GM12878 (cell line): ENCODE data around the gene KCNB1. TPM values are rescaled to one million over a fixed set of nuclear protein-coding genes. Genes with fewer than 3 reads are reported as not detected.

ENCODE experiments used
- ATAC-seq: fragments of 200-7000 bp; cut with Tn5 transposase; 3 replicates; pipeline ENCODE4 v1.9.1; 2020; ENCODE audit warnings: mild to moderate bottlenecking, moderate library complexity
- BruUV-seq: library from RNA; stranded (reverse); fragments of 400-500 nt; replicated peaks from 2 replicates; lab custom pipeline; 2021; lab: Mats Ljungman, UMichigan
- CTCF ChIA-PET: fragments of 300-600 bp; sonication (Branson Sonifier 250); formaldehyde crosslinking; extraction: SDS; loops from one replicate; lab custom pipeline; 2021; ENCODE audit warnings: inconsistent platforms; lab: Yijun Ruan, JAX
- POLR2A ChIA-PET: fragments of 350-600 bp; formaldehyde crosslinking; extraction: SDS; loops from one replicate; lab custom pipeline; 2021; ENCODE audit warnings: inconsistent platforms; lab: Charles Lee
- RAD21 ChIA-PET: fragments of 300-600 bp; sonication (Branson Sonifier 250); formaldehyde crosslinking; loops from one replicate; lab custom pipeline; 2023; ENCODE audit warnings: antibody characterized with exemption; ENCODE audit not compliant: unreplicated experiment; lab: Charles Lee
- SMC1A ChIA-PET: fragments of 300-600 bp; sonication (Branson Sonifier 250); formaldehyde crosslinking; loops from one replicate; lab custom pipeline; 2023; ENCODE audit not compliant: unreplicated experiment, uncharacterized antibody; lab: Charles Lee
- DNase-seq: peaks from one replicate; pipeline ENCODE4 v3.0.0-alpha.2; 2011; ENCODE audit warnings: low read depth, low spot score
- FAIRE-seq: peaks from 3 replicates; lab custom pipeline; 2011; peaks lifted over from hg19 to GRCh38; lab: Jason Lieb, UNC
- H2AFZ ChIP-seq: 2 replicates; pipeline ENCODE4 v1.6.0; 2011; ENCODE audit warnings: low read depth, low read length, control low read depth; ENCODE audit not compliant: control insufficient read depth
- H3K27ac ChIP-seq: 2 replicates; pipeline ENCODE4 v1.5.1; 2011; ENCODE audit warnings: control low read depth; ENCODE audit not compliant: control insufficient read depth, insufficient read depth
- H3K27me3 ChIP-seq, 2 experiments: replicated peaks in 1 of 2; 2 replicates each; pipeline versions ENCODE4 v1.6.0 to v1.6.1; 2011; ENCODE audit warnings: low read length in 1 of 2; ENCODE audit not compliant: control insufficient read depth in 2 of 2, insufficient read depth in 2 of 2
- H3K36me3 ChIP-seq, 2 experiments: 2 replicates each; pipeline ENCODE4 v1.5.1; 2011; ENCODE audit warnings: low read length in 1 of 2; ENCODE audit not compliant: control insufficient read depth in 2 of 2, insufficient read depth in 2 of 2
- H3K4me1 ChIP-seq: 2 replicates; pipeline ENCODE4 v1.6.1; 2011; ENCODE audit warnings: mild to moderate bottlenecking, low read length, moderate library complexity, mixed read lengths; ENCODE audit not compliant: control insufficient read depth, insufficient read depth
- H3K4me2 ChIP-seq: 2 replicates; pipeline ENCODE4 v1.6.0; 2011; ENCODE audit warnings: control low read depth; ENCODE audit not compliant: control insufficient read depth, insufficient read depth
- H3K4me3 ChIP-seq: fragments of 200-600 bp; sonication (generic); 2 replicates; pipeline ENCODE4 v1.5.1; 2016
- H3K79me2 ChIP-seq: 2 replicates; pipeline ENCODE4 v1.6.0; 2011; ENCODE audit warnings: low read length; ENCODE audit not compliant: control insufficient read depth, insufficient read depth
- H3K9ac ChIP-seq: 2 replicates; pipeline ENCODE4 v1.8.0; 2011; ENCODE audit warnings: low read length, control low read depth, mixed read lengths; ENCODE audit not compliant: control insufficient read depth, insufficient read depth
- H3K9me3 ChIP-seq: replicated peaks from 3 replicates; pipeline ENCODE4 v1.5.1; 2011; ENCODE audit warnings: mild to moderate bottlenecking, low read length; ENCODE audit not compliant: control insufficient read depth, insufficient read depth
- H4K20me1 ChIP-seq: 2 replicates; pipeline ENCODE4 v1.6.0; 2011; ENCODE audit not compliant: control insufficient read depth, insufficient read depth
- ATF3 ChIP-seq: IDR thresholded peaks from 2 replicates; pipeline ENCODE4 v1.6.1; 2011; ENCODE audit warnings: low read depth, mild to moderate bottlenecking, low read length, moderate library complexity, borderline replicate concordance; ENCODE audit errors: extremely low read depth
- CHD1 ChIP-seq: IDR thresholded peaks from 2 replicates; pipeline ENCODE4 v1.6.1; 2012; ENCODE audit warnings: low read depth, low read length, improper control_type of control experiment
- FOS ChIP-seq: IDR thresholded peaks from 3 replicates; pipeline ENCODE4 v1.6.1; 2011; ENCODE audit warnings: borderline replicate concordance; ENCODE audit not compliant: insufficient read length; ENCODE audit errors: extremely low read depth
- GATAD2B ChIP-seq: fragments of 450-650 bp; conservative IDR thresholded peaks from 2 replicates; pipeline ENCODE4 v1.6.1; 2017; ENCODE audit warnings: low read depth, mild to moderate bottlenecking, moderate library complexity
- KDM1A ChIP-seq: fragments of 200-600 bp; sonication (generic); IDR thresholded peaks from 2 replicates; pipeline ENCODE4 v1.6.1; 2016; ENCODE audit warnings: borderline replicate concordance
- MEF2B ChIP-seq: fragments of 450-650 bp; IDR thresholded peaks from 2 replicates; pipeline ENCODE4 v1.6.1; 2018; ENCODE audit warnings: mild to moderate bottlenecking, moderate library complexity; ENCODE audit not compliant: partially characterized antibody, poor library complexity, severe bottlenecking
- NFXL1 ChIP-seq: fragments of 450-650 bp; IDR thresholded peaks from 2 replicates; pipeline ENCODE4 v1.6.1; 2017; ENCODE audit warnings: antibody characterized with exemption, mild to moderate bottlenecking, borderline replicate concordance
- SMAD1 ChIP-seq: fragments of 450-650 bp; IDR thresholded peaks from 2 replicates; pipeline ENCODE4 v1.6.1; 2018; ENCODE audit warnings: mild to moderate bottlenecking, low read depth; ENCODE audit not compliant: partially characterized antibody
- WGBS: methylation state at CpG from one replicate; pipeline ENCODE4 v1.1.6; 2016; ENCODE audit warnings: low lambda C conversion rate; ENCODE audit not compliant: insufficient replicate concordance, insufficient coverage; ENCODE audit errors: missing lambda C conversion rate; 5-methylcytosine and 5-hydroxymethylcytosine counted together
- in situ Hi-C: fragments of 300-500 bp; cut with MboI; formaldehyde crosslinking; loops from 9 replicates; pipeline ENCODE4 v1.14.3; 2018; ENCODE audit warnings: mixed read lengths
- intact Hi-C: fragments of 100-400 bp; cut with micrococcal nuclease; formaldehyde crosslinking; loops from one replicate; pipeline ENCODE4 v1.14.2; 2022; ENCODE audit not compliant: unreplicated experiment
- polyA plus RNA-seq, 11 experiments: library from polyadenylated mRNA; depleted of rRNA in 4 of 11; unstranded in 6 of 11; stranded (reverse) in 5 of 11; fragments of >200 nt; fragmentation: Nextera tagmentation in 4 of 11; fragmentation: Illumina TruSeq in 1 of 11; extraction: Ambion mirVana in 4 of 11; extraction: Trizol in 1 of 11; gene quantifications; 1 replicate in 1 of 11; 2 replicates in 10 of 11; pipeline versions ENCODE4 v1.2.1 to v1.2.3, GENCODE V29; 2011 to 2016; ENCODE audit warnings: inconsistent platforms in 2 of 11, missing spikeins in 2 of 11, low read depth in 1 of 11
- total RNA-seq, 4 experiments: library from RNA; depleted of rRNA in 3 of 4; stranded (reverse); fragments of >200 nt in 3 of 4; fragmentation: Illumina TruSeq in 1 of 4; extraction: Trizol in 1 of 4; gene quantifications; 2 replicates each; pipeline versions ENCODE4 v1.2.1 to v1.2.3, GENCODE V29; 2013 to 2021
- TF ChIP-seq, protein P1 (sequence below): IDR thresholded peaks from 2 replicates; pipeline ENCODE4 v1.6.1; 2011; ENCODE audit warnings: borderline replicate concordance, low read depth, mild to moderate bottlenecking, moderate library complexity, low read length; ENCODE audit not compliant: insufficient read depth, poor library complexity, severe bottlenecking
- TF ChIP-seq, protein P2 (sequence below): fragments of 450-650 bp; IDR thresholded peaks from 2 replicates; pipeline ENCODE4 v1.6.1; 2017; ENCODE audit warnings: mild to moderate bottlenecking

The KCNB1 gene
- total and polyA plus RNA-seq, 10 of the 15 experiments (the other 5 are each of a cell fraction or from before 2014, with no cell fraction given) = 0.02 to 0.08 (median 0.03) TPM; not detected in 7

GRCh38 chr20:49462626-49463025 lies 19.8 kb downstream of the KCNB1 start:
- no peaks in the 10 kb centered on the region for H3K36me3 ChIP-seq
- TF ChIP-seq NFXL1 = no peak
- TF ChIP-seq, all 136 proteins: peak for 0
- intact Hi-C loops (no loop called here), in situ Hi-C loops (no loop called here)
- CTCF ChIA-PET = interaction anchor here (0.6 kb wide), 1 partner anchor 211 kb away, joined by 3 read pairs; no protein-coding TSS in a partner anchor
- Histone ChIP-seq H3K27ac (no peak overlapping the region), H3K9me3 (no peaks in the 10 kb centered on the region), H3K4me3 (no peak overlapping the region), H2AFZ (no peak overlapping the region), H3K4me1 (no peaks in the 10 kb centered on the region), H4K20me1 (no peaks in the 10 kb centered on the region), H3K4me2 (no peak overlapping the region), H3K9ac (no peak overlapping the region), H3K27me3 (peaks cover 3% of the 10 kb centered on the region in 2 experiments), H3K79me2 (no peaks in the 10 kb centered on the region)
- SMC1A ChIA-PET = no interaction called here
- ATAC-seq (no peak), DNase-seq (no peak), FAIRE-seq (no peak)
- no TSS peak for BruUV-seq
- WGBS = 62% methylated on average over 6 of the region's 6 CpGs
- RAD21 ChIA-PET = no interaction called here
- POLR2A ChIA-PET = no interaction called here

DNA sequence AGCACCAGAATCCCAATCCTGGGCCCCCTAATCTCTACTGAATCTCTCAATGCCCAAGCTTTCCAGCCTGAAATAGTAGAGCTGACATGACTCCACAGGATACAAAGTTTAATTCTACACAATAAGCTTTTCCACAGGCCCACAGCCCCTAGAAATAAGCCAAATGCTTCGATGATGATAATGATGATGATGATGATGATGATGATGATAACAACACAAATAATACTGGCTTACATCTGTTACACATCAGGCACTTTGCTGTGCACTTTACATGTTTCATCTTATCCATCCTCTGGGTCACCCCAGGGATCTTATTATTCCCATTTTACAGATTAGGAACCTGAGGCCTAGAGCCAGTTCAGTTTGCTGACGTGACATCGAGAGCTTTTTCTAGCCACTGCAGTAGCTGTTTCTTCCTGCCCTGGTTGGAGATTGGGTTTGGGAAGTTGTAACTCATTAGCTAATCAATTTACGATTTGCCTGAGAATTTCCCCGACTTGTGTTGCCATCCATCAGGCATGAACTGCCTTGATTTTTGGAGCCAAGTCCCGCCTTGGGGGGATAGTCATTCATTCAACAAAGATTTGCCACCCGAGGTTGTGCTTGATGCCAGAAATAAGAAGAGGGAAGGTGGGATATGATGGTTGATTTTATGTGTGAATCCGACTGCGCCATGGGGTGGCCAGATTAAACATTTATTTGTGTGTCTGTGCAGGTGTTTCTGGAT lies 20.4 kb downstream of the KCNB1 start:
- RAD21 ChIA-PET = no interaction called here
- Histone ChIP-seq H3K4me2 (no peak overlapping the region), H3K79me2 (no peaks in the 10 kb centered on the region), H3K27ac (no peak overlapping the region), H3K27me3 (peaks cover 3% of the 10 kb centered on the region in 2 experiments), H3K4me1 (no peaks in the 10 kb centered on the region), H3K36me3 (no peaks in the 10 kb centered on the region), H3K9ac (no peak overlapping the region), H4K20me1 (no peaks in the 10 kb centered on the region), H3K9me3 (no peaks in the 10 kb centered on the region), H3K4me3 (no peak overlapping the region), H2AFZ (no peak overlapping the region)
- CTCF ChIA-PET = interaction anchor here (0.6 kb wide), 1 partner anchor 211 kb away, joined by 3 read pairs; no protein-coding TSS in a partner anchor
- in situ Hi-C loops (no loop called here), intact Hi-C loops (no loop called here)
- FAIRE-seq (no peak), ATAC-seq (no peak), DNase-seq (no peak)
- 10% methylated on average over 9 of the region's 9 CpGs for WGBS
- no TSS peak for BruUV-seq
- POLR2A ChIA-PET = no interaction called here
- SMC1A ChIA-PET = no interaction called here
- TF ChIP-seq ATF3 (no peak), GATAD2B (no peak), KDM1A (no peak), CHD1 (no peak), SMAD1 (no peak), FOS (no peak), MEF2B (no peak)
- TF ChIP-seq, protein P1, sequence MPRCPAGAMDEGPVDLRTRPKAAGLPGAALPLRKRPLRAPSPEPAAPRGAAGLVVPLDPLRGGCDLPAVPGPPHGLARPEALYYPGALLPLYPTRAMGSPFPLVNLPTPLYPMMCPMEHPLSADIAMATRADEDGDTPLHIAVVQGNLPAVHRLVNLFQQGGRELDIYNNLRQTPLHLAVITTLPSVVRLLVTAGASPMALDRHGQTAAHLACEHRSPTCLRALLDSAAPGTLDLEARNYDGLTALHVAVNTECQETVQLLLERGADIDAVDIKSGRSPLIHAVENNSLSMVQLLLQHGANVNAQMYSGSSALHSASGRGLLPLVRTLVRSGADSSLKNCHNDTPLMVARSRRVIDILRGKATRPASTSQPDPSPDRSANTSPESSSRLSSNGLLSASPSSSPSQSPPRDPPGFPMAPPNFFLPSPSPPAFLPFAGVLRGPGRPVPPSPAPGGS = no peak
- TF ChIP-seq, protein P2, sequence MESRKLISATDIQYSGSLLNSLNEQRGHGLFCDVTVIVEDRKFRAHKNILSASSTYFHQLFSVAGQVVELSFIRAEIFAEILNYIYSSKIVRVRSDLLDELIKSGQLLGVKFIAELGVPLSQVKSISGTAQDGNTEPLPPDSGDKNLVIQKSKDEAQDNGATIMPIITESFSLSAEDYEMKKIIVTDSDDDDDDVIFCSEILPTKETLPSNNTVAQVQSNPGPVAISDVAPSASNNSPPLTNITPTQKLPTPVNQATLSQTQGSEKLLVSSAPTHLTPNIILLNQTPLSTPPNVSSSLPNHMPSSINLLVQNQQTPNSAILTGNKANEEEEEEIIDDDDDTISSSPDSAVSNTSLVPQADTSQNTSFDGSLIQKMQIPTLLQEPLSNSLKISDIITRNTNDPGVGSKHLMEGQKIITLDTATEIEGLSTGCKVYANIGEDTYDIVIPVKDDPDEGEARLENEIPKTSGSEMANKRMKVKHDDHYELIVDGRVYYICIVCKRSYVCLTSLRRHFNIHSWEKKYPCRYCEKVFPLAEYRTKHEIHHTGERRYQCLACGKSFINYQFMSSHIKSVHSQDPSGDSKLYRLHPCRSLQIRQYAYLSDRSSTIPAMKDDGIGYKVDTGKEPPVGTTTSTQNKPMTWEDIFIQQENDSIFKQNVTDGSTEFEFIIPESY = no peak
